ENCODE measurements around the gene RNF41.

DNA sequence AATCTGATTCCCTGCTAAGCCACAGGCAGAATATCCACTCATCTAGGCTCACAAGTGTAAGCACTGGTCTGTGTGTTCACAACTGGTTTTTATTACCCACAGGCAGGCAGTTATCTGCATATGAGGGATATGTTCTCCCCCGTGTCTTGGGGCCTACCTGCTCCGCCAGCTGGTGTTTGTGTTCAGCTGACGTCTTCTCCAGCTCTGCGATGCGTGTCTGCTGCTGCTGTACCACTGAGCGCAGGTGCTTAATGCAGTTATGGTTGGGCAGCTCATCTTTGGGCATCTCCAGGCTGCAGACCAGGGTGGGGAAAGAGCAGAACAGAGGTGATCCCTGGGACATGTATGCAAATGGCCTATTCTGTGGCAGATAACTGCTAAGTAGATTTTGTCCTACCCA is 13.7 kb downstream of the RNF41 start:
- TF ChIP-seq, protein P1, sequence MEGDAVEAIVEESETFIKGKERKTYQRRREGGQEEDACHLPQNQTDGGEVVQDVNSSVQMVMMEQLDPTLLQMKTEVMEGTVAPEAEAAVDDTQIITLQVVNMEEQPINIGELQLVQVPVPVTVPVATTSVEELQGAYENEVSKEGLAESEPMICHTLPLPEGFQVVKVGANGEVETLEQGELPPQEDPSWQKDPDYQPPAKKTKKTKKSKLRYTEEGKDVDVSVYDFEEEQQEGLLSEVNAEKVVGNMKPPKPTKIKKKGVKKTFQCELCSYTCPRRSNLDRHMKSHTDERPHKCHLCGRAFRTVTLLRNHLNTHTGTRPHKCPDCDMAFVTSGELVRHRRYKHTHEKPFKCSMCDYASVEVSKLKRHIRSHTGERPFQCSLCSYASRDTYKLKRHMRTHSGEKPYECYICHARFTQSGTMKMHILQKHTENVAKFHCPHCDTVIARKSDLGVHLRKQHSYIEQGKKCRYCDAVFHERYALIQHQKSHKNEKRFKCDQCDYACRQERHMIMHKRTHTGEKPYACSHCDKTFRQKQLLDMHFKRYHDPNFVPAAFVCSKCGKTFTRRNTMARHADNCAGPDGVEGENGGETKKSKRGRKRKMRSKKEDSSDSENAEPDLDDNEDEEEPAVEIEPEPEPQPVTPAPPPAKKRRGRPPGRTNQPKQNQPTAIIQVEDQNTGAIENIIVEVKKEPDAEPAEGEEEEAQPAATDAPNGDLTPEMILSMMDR (IDR thresholded peaks at IDR 0.05; ENCODE audit: insufficient read depth, low read length, poor library complexity, severe bottlenecking), result no peak
- no peak for TF ChIP-seq EZH2phosphoT487 (conservative IDR thresholded peaks at IDR 0.05; ENCODE audit: low read length)

Measured in SU-DHL-6 (cell line).